K562 (cell line): ENCODE results near the gene BEND6.
"Not testable (repeated sequence)": the region's sequence is repeated elsewhere in the genome, so short reads cannot be mapped to it uniquely, and the experiment has no call there.

Experiments used
- ELF1 ChIP-seq: fragments of 200-800 bp; sonication (Bioruptor generic); IDR thresholded peaks from 2 replicates; pipeline ENCODE4 v1.6.1; 2016; ENCODE audit warnings: missing genetic modification characterization, missing compliant biosample characterization
- ELF4 ChIP-seq: fragments of 450-650 bp; formaldehyde crosslinking; IDR thresholded peaks from 2 replicates; pipeline ENCODE4 v1.4.0; 2022; ENCODE audit warnings: missing genetic modification characterization
- GABPA ChIP-seq: fragments of 200-800 bp; sonication (Bioruptor generic); conservative IDR thresholded peaks from 2 replicates; pipeline ENCODE4 v1.6.1; 2016; ENCODE audit warnings: low read depth, missing genetic modification characterization, missing compliant biosample characterization
- KLF6 ChIP-seq: fragments of 250-450 bp; sonication (Bioruptor Pico); IDR thresholded peaks from 2 replicates; pipeline ENCODE4 v1.4.0; 2020; ENCODE audit warnings: mild to moderate bottlenecking, moderate library complexity, borderline replicate concordance
- SRF ChIP-seq, 2 experiments: fragments of 250-450, 450-650 bp in 1 of 2; sonication (Bioruptor Pico) in 1 of 2; sonication (generic) in 1 of 2; formaldehyde crosslinking; IDR thresholded peaks; 2 replicates each; pipeline versions ENCODE4 v1.5.0 to v1.5.1; 2020 to 2022; ENCODE audit warnings: mild to moderate bottlenecking in 1 of 2, missing genetic modification reagents in 1 of 2
- TF ChIP-seq, protein P1 (sequence below), 2 experiments: fragments of 200-800 bp in 1 of 2; sonication (Bioruptor generic) in 1 of 2; sonication (generic) in 1 of 2; formaldehyde crosslinking in 1 of 2; IDR thresholded peaks in 1 of 2; conservative IDR thresholded peaks in 1 of 2; 2 replicates each; pipeline versions ENCODE4 v1.5.0 to v1.6.1; 2016 to 2020; ENCODE audit warnings: missing compliant biosample characterization in 1 of 2, missing genetic modification characterization in 1 of 2, missing genetic modification reagents in 1 of 2
- TF ChIP-seq, protein P2 (sequence below), 3 experiments: IDR thresholded peaks in 2 of 3; conservative IDR thresholded peaks in 1 of 3; 2 replicates each; pipeline ENCODE4 v1.5.1; 2011 to 2012; ENCODE audit warnings: low read length in 3 of 3, mild to moderate bottlenecking in 3 of 3, control low read depth in 2 of 3, improper control_type of control experiment in 1 of 3, inconsistent platforms in 1 of 3, low read depth in 1 of 3, mixed read lengths in 1 of 3, moderate library complexity in 1 of 3; ENCODE audit not compliant: insufficient read depth in 2 of 3

DNA sequence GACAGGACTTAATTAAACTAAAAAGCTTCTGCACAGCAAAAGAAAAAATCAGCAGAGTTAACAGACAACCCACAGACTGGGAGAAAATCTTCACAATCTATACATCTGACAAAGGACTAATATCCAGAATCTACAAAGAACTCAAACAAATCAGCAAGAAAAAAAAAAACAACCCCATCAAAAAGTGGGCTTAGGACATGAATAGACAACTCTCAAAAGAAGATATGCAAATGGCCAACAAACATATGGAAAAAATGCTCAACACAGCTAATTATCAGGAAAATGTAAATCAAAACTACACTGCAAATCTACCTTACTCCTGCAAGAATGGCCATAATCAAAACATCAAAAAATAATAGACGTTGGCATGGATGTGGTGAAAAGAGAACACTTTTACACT lies 89.2 kb downstream of the BEND6 start:
- TF ChIP-seq ELF1; KLF6 (CRISPR knock-in tag); ELF4 (CRISPR knock-in tag); SRF (CRISPR knock-in tag; IDR thresholded peaks at IDR 0.05); GABPA (tag): not testable (repeated sequence)
- TF ChIP-seq, protein P1, sequence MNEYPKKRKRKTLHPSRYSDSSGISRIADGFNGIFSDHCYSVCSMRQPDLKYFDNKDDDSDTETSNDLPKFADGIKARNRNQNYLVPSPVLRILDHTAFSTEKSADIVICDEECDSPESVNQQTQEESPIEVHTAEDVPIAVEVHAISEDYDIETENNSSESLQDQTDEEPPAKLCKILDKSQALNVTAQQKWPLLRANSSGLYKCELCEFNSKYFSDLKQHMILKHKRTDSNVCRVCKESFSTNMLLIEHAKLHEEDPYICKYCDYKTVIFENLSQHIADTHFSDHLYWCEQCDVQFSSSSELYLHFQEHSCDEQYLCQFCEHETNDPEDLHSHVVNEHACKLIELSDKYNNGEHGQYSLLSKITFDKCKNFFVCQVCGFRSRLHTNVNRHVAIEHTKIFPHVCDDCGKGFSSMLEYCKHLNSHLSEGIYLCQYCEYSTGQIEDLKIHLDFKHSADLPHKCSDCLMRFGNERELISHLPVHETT (CRISPR knock-in tag; conservative IDR thresholded peaks at IDR 0.05 in 1 of 2, IDR thresholded peaks at IDR 0.05 in 1 of 2) = not testable (repeated sequence)
- TF ChIP-seq, protein P2, sequence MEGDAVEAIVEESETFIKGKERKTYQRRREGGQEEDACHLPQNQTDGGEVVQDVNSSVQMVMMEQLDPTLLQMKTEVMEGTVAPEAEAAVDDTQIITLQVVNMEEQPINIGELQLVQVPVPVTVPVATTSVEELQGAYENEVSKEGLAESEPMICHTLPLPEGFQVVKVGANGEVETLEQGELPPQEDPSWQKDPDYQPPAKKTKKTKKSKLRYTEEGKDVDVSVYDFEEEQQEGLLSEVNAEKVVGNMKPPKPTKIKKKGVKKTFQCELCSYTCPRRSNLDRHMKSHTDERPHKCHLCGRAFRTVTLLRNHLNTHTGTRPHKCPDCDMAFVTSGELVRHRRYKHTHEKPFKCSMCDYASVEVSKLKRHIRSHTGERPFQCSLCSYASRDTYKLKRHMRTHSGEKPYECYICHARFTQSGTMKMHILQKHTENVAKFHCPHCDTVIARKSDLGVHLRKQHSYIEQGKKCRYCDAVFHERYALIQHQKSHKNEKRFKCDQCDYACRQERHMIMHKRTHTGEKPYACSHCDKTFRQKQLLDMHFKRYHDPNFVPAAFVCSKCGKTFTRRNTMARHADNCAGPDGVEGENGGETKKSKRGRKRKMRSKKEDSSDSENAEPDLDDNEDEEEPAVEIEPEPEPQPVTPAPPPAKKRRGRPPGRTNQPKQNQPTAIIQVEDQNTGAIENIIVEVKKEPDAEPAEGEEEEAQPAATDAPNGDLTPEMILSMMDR (IDR thresholded peaks at IDR 0.05 in 2 of 3, conservative IDR thresholded peaks at IDR 0.05 in 1 of 3; ENCODE audit: insufficient read depth in 2 of 3, low read depth in 1 of 3, low read length in 3 of 3) = not testable (repeated sequence)
